ENCODE results near the gene GRPEL1. TPM values are rescaled to one million over a fixed set of nuclear protein-coding genes. Genes with fewer than 3 reads are reported as not detected.

Gene GRPEL1
- total RNA-seq, 1 donor from 2014 or later, result 32.3 TPM

DNA sequence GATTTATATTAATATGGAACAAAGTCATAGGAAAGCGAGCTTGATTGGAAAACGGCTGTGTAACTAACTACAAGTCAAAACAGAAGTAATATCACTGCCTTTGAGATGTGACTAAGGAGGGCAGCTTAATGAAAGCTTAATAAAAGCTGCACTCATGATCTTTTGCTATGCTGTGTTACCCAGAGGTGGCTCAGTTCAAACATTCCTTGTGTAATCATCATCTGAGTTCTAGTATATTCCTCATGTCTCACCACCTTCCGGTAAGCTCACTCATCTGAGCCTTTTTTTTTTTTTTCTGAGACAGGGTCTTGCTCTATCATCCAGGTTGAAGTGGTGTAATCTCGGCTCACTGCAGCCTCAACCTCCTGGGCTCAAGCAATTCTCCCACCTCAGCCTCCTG, 5.0 kb downstream of the GRPEL1 start:
- DNase-seq, result no peak

DNA sequence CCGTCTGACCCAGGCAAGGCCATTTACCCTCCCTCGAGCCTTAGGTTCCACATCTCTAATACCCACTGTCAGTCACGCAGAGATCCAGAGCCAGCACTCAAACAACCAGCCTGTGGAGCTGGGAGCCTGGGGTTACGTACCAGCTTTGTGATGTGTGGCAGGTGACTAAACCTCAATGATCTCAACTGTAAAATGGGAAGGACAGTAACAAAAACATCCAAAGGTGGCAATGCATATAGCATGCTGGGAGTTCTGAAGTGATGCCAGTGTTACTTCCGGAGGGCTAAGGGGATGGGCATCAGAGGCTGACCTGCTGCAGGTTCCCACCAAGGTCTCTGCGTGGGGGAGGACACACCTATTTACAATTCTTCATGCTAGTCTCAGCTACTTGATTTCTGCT, 6.0 kb downstream of the GRPEL1 start:
- no peak for DNase-seq

DNA sequence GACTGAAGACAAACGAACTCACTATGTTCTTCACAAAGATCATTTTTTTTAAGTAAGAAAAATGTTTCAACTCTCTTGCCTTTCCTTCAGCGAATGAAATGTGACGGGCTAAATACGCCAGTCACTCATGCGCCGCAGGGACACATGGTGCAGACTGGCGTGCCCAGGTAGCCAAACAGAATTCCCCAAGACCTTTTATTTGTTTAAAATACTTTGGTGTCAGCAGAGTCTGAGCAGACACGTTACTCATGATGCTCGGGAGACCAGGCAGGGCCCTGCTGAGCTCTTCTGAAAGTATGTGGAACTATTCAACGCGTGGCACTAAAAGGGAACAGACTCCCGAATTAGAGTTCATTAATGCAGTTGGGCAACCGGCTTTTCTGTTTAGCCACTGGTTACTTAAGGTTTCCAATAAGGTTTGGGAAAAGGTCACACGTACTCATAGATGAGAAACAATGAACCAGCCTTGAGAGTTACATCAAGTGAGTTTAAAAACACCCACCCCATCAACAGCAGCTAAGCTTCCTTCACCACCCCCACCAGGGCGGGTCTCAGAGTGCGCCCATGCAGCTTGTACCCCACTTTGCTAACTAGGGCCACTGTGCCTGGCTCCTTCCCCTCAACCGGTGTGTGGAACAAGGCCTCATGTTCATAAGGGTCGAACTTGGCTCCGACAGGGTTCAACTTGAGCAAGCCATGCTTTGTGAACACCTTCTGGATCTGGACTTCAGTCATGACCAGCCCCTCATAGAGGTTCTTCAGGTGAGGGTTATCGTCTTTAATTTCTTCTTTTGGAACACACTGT, 7.3 kb downstream of the GRPEL1 start:
- DNase-seq, result no peak

DNA sequence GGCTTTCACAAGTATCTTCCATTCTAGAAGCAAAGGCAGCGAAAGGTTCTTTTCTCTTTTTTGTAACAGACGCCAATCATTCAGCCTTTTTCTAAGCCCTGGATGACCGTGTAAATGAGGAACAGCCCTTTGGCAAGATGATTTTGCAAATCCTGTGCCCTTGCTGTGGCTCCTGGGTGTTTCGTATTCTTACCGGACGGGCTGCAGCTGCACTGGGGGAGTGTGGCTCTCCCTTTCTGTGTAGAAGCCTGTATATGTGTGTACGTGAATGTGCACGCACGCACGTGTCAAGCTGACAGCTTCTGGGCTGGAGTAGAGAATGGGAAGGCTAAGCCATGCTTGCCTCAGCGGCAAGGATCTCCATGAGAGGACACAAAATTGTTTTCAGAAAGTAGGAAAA, 8.2 kb downstream of the GRPEL1 start:
- no peak for DNase-seq

GRCh38 chr4:7058792-7059191, 9.1 kb downstream of the GRPEL1 start:
- DNase-seq, result no peak

- DNase-seq, result no peak
Measured at GRCh38 chr4:7055990-7056325, 11.9 kb downstream of the GRPEL1 start.

DNA sequence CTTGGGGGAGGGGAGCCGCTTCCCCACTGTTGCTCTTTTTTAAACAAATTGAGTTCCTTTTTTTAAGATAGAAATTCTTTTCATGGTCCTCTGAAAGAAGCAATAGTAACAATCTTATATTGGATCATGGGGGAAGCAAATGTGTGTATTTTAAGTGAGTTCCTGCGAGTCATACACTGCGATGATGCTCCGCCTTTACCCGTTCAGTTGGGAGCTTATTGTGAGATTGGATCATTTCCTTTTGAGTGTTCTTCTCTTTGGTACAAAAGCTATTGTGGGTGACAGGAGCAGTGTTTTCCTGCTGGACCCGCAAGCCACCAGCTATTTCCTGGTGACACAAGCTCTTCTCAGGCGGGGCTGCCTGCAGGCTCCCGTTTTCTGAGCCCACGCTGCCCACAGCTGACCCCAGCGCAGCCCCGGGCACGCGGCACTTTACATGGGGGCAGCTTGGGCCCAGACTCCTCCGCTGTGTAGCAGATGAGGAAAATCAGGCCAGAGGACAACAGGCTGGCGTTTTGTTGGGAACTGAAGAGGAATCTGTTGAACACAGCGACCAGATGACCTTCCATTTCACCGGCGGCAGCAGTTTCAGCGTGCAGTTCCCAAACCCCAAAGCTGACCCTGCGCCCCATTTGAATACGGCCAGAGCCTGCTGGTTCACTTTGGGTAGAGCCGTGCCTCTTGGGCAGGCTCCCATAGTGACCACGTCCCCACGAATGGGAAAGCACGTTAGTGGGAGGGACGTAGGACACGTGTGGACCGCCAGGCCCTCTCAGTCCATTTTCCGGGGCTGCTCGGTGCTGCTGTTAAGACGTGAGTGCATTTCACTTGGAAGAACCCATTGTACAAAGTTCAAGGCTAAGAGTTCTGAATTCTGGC, 12.5 kb downstream of the GRPEL1 start:
- DNase-seq, result peak; percentile 67

DNA sequence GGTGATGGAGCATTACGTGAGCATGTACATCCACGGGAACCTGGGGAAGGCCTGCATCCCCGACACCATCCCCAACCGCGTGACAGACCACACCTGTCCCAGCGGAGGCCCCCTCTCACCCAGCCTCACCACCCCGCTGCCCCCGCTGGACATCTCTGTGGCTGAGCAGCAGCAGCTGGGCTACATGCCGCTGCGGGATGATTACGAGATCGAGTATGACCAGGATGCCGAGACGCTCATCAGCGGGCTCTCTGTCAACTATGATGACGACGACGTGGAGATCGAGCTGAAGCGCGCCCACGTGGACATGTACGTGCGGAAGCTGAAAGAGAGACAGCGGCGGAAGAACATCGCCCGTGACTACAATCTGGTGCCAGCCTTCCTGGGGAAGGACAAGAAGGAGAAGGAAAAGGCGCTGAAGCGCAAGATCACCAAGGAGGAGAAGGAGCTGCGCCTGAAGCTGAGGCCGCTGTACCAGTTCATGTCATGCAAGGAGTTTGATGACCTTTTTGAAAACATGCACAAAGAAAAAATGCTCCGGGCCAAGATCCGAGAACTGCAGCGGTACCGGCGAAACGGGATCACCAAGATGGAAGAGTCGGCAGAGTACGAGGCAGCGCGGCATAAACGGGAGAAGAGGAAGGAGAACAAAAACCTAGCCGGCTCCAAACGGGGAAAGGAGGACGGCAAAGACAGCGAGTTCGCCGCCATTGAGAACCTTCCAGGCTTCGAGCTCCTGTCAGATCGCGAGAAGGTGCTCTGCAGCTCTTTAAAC, 13.6 kb downstream of the GRPEL1 start:
- no peak for DNase-seq

DNA sequence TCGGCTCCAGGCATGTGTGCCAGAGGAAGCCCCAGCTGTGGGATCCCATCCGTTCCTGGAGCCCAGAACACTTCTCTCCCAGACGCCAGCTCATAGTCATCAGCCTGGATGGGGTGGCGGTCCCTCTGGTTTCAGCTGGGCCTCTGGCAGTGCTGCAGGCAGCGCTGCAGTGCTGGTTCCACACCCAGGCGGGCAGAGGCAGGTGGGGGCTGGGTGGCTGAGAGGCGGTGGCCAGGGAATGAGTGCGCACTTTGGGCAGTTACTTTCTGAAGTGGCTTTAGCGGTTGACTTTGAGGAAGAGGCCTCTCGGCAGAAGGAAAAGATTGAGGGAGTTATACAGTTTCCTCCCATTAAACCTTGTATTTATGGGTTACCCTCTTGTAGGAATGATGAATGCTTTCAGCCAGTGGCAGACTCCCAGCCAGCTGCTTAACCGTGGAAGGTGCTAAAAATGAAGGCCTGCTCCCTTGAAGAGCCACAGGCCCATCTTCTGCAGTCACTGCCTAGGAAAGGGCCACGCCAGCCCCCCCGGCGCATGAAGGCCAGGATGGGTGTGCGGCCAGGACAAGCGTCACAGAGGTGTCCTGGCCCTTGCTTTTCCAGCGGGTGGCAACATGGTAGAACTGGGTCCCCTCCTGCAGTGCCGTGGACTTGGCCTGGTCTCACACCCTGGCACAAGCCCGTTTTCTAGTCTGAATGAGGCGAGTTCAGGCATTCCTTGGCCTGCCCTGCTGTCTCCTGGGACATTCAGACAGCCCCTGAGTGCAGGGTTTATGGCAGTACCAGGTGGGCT, 14.7 kb downstream of the GRPEL1 start:
- peak; percentile 41 for DNase-seq

GRCh38 chr4:7052313-7052712, 15.6 kb downstream of the GRPEL1 start:
- no peak for DNase-seq

DNA sequence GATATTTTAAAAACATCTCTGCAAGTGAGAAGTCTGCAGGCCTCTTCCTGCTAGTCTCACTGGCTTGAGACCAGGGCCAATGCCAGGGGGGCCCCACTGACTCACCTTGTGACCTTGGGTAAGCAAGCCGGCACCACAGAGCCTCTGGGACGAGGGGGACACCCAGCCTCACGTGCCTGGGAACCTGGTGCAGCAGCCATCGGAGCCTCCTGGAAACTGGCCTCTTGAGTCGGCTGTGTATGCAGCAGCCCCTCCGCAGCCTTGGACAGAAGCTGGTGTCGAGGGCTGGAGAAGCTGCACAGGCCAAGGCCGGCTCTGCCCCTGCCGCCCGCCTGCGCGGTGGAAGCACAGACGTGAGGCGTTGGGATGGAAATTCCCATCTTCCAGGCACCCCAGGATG, 16.0 kb downstream of the GRPEL1 start:
- DNase-seq, result no peak

- DNase-seq, result no peak
Measured at GRCh38 chr4:7051144-7051495, 16.7 kb downstream of the GRPEL1 start.

- no peak for DNase-seq
Measured at GRCh38 chr4:7050481-7051143, 17.3 kb downstream of the GRPEL1 start.

DNA sequence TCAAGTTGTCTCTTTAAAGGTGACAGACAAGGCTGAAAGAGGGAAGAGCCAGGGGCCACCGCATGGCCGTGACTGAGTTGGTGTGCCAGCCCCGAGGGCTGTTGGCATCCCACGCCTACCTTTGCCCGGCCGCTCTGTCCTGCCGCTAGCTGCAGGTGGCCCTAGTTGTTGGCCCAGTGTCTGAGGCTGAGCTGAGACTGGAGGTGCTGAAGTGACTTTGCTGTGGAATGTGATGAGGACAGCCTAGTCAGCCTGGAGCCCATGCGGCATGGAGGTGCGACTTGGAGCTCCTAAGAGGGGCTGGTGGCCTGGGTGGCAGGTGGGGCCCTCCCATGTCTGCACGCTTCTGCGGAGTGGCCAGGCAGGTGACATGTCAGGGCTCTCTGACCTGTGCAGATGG, 18.1 kb downstream of the GRPEL1 start:
- no peak for DNase-seq

GRCh38 chr4:7049295-7049694, 18.6 kb downstream of the GRPEL1 start:
- DNase-seq, result no peak

- DNase-seq, result no peak
Measured at GRCh38 chr4:7048642-7049041, 19.2 kb downstream of the GRPEL1 start.

GRCh38 chr4:7046971-7047370, 20.9 kb downstream of the GRPEL1 start:
- no peak for DNase-seq

- no peak for DNase-seq
Measured at GRCh38 chr4:7045961-7046921, 21.6 kb downstream of the GRPEL1 start.

DNA sequence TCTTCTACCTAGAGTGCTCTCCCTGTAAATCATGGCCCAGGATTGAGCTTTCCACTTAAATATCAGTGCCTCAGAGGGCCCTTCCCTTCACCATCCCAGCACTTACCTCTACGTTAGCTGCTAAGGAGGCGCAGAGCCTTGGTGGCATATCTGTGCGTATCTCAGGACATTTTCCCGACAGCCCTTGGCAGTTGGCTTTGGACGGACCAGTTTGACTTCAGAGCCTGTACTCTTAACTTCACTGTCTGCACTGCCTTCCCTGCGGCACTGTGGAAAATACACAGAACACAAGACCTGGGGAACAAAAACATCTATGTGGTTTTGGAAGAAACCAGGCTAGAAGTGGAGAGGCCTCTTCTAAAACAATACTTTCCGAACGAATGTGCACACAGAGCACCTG, 22.3 kb downstream of the GRPEL1 start:
- DNase-seq, result no peak

- peak; percentile 16 for DNase-seq
Measured at GRCh38 chr4:7044137-7044930, 23.5 kb downstream of the GRPEL1 start.
